ENCODE measurements around the gene REXO1. TPM values are rescaled to one million over a fixed set of nuclear protein-coding genes. Genes with fewer than 3 reads are reported as not detected.
A peak's percentile ranks its signal among the peaks of the same experiment; 100 is the strongest.

REXO1 gene
- total and polyA plus RNA-seq, 9 of the 15 experiments (the other 6 are each of a cell fraction or from before 2014, with no cell fraction given) = 0.04 to 63.3 (median 15.8) TPM

- TF ChIP-seq TSHZ1 (CRISPR knock-in tag; IDR thresholded peaks at IDR 0.05) (no peak), MCM2 (IDR thresholded peaks at IDR 0.05; ENCODE audit: low read depth) (no peak), MTF1 (CRISPR knock-in tag; IDR thresholded peaks at IDR 0.05; ENCODE audit: borderline replicate concordance) (no peak), SMAD2 (IDR thresholded peaks at IDR 0.05; ENCODE audit: low read depth, low read length) (no peak), ZNF445 (CRISPR knock-in tag; IDR thresholded peaks at IDR 0.05; ENCODE audit: low read depth) (no peak), CBX1 (IDR thresholded peaks at IDR 0.05; ENCODE audit: low read depth) (no peak), ZNF165 (CRISPR knock-in tag; IDR thresholded peaks at IDR 0.05; ENCODE audit: borderline replicate concordance) (no peak), KHSRP (IDR thresholded peaks at IDR 0.05) (no peak), ZFX (CRISPR knock-in tag; IDR thresholded peaks at IDR 0.05) (peak; percentile 81), FUS (optimal IDR thresholded peaks at IDR 0.05; ENCODE audit: low read depth, low read length) (no peak), KAT7 (CRISPR knock-in tag; IDR thresholded peaks at IDR 0.05; ENCODE audit: borderline replicate concordance) (no peak), ZNF143 (CRISPR knock-in tag; IDR thresholded peaks at IDR 0.05) (0 out of 2 replicates have a peak, but pooled peaks have one; percentile 17), NUFIP1 (IDR thresholded peaks at IDR 0.05; ENCODE audit: partially characterized antibody) (no peak), RBM15 (IDR thresholded peaks at IDR 0.05; ENCODE audit: insufficient read depth, low read length) (no peak), HMGN3 (IDR thresholded peaks at IDR 0.05; ENCODE audit: borderline replicate concordance, extremely low read depth, insufficient read length, low read depth, low read length) (peak; percentile 8), CHD2 (IDR thresholded peaks at IDR 0.05; ENCODE audit: low read depth, low read length) (no peak), SIN3B (IDR thresholded peaks at IDR 0.05; ENCODE audit: low read depth) (no peak), U2AF1 (optimal IDR thresholded peaks at IDR 0.05; ENCODE audit: low read depth, low read length) (no peak), ZNF699 (CRISPR knock-in tag; IDR thresholded peaks at IDR 0.05; ENCODE audit: insufficient replicate concordance) (no peak), EHMT2 (IDR thresholded peaks at IDR 0.05) (no peak), ZNF695 (CRISPR knock-in tag; IDR thresholded peaks at IDR 0.05) (no peak), RBFOX2 (IDR thresholded peaks at IDR 0.05; ENCODE audit: low read depth, low read length) (peak; percentile 77), SRF (CRISPR knock-in tag; IDR thresholded peaks at IDR 0.05) (peak in 1 of 2 experiments; percentile 87; a peak in 2 of 4 replicates), NONO (IDR thresholded peaks at IDR 0.05; ENCODE audit: low read depth in 2 of 2, low read length in 1 of 2) (no peak), MITF (IDR thresholded peaks at IDR 0.05) (no peak), EWSR1 (IDR thresholded peaks at IDR 0.05; ENCODE audit: borderline replicate concordance, low read depth, partially characterized antibody) (no peak)
Measured at GRCh38 chr19:1812426-1813191, 35.7 kb downstream of the REXO1 start (continued).

All from K562 (cell line).